ENCODE data around the gene ENG. TPM values are rescaled to one million over a fixed set of nuclear protein-coding genes. Genes with fewer than 3 reads are reported as not detected.

The ENG gene
- polyA plus RNA-seq, 2 of the 4 experiments (the other 2 are of a cell fraction) = 0.08 TPM; not detected in 1

DNA sequence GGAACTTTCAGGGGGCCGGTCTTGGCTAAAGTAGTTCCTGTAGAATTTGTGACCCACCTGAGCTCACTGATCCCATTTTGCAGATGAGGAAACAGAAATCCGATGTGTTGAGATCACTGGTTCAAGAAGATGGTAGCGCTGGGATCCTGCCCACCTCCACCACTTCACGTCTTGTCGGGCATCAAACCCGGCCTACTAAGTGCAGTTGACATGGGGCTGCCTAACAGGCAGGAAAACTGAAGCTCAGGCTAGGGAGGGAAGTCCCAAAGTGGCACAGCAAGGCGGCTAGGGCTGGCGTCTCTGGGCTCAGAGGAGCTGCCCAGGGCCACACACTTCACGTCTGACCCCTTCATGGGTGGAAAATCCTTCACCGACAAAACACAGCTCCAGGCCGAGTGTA is 502 bp upstream of the ENG start (continued):
- no peak for TF ChIP-seq ZSCAN20 (CRISPR knock-in tag; IDR thresholded peaks at IDR 0.05)
- no peak for TF ChIP-seq NFE2L2 (conservative IDR thresholded peaks at IDR 0.05; ENCODE audit: low read length)
- TF ChIP-seq SREBF2 (IDR thresholded peaks at IDR 0.05) = no peak
- TF ChIP-seq RAD21 (conservative IDR thresholded peaks at IDR 0.05 in 1 of 2, IDR thresholded peaks at IDR 0.05 in 1 of 2) = no peak
- TF ChIP-seq CHD4 (IDR thresholded peaks at IDR 0.05; ENCODE audit: borderline replicate concordance) = no peak
- no peak for TF ChIP-seq FOSL2 (IDR thresholded peaks at IDR 0.05)
- no peak for TF ChIP-seq FOSL2 (CRISPR knock-in tag; IDR thresholded peaks at IDR 0.05)

DNA sequence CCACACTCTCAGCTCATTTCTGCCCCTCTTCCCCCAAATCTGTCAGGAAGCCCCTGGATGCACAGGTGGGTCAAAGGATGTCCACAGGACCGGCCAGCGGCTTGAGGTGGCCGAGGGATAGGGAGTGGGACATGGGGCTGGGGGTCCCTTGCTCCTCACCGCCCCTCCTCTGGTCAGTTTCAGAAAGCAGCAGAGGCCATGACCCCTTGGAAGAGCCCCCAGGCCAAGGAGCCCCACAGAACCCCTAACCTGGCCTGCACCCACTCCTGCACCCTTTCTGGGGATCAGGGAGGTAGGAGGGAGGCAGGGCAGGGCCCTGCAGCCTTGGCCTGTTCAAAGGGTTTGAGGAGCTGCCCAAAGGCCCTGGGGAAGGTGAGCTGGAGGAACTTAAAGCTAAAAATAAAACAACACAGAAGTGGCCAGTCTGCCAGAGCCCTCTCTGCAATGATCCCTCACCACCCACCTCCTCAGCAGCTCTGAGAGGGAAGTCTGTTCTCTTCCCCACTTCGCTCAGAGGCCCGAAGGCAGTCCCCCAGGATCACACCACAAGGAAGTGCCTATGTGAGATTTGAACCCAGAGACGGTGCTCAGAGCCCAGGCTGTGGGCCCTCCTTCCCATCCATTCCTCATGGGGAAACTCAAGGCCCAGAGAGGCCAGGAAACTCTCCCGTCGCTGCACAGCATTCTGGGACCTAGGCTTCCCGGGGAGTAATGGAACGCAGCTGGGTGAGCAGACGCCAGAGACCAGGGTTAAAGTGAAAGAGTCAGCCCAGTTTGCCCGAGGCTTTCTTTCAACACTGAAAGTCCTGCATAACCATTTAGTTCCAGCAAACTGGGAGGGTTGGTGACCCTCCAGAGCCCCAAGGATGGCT is 910 bp downstream of the ENG start:
- TF ChIP-seq, protein P1, sequence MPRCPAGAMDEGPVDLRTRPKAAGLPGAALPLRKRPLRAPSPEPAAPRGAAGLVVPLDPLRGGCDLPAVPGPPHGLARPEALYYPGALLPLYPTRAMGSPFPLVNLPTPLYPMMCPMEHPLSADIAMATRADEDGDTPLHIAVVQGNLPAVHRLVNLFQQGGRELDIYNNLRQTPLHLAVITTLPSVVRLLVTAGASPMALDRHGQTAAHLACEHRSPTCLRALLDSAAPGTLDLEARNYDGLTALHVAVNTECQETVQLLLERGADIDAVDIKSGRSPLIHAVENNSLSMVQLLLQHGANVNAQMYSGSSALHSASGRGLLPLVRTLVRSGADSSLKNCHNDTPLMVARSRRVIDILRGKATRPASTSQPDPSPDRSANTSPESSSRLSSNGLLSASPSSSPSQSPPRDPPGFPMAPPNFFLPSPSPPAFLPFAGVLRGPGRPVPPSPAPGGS (IDR thresholded peaks at IDR 0.05) = no peak
- TF ChIP-seq RCOR1 (IDR thresholded peaks at IDR 0.05; ENCODE audit: low read depth, low read length) = no peak
- ATAC-seq (no peak), DNase-seq (ENCODE audit: low read depth in 1 of 2, low spot score in 1 of 2) (no peak), FAIRE-seq (no peak)
- Histone ChIP-seq H3K4me3 (no peak overlapping the region), H3K27ac (no peak overlapping the region), H3K9me3 (peaks cover 15% of the 10 kb centered on the region), H3K4me2 (no peak overlapping the region), H3K4me1 (no peaks in the 10 kb centered on the region; the same call in 2 of the 3 replicates)
- ChIA-PET POLR2A (no interaction called here), CTCF (interaction anchor here (0.8 to 6.1 kb wide), 8 partner anchors 8 to 150 kb away, joined by 3 to 59 read pairs (median 4); no protein-coding TSS in a partner anchor)
- WGBS (ENCODE audit: missing lambda C conversion rate) = 73% methylated on average over 13 of the region's 13 CpGs

DNA sequence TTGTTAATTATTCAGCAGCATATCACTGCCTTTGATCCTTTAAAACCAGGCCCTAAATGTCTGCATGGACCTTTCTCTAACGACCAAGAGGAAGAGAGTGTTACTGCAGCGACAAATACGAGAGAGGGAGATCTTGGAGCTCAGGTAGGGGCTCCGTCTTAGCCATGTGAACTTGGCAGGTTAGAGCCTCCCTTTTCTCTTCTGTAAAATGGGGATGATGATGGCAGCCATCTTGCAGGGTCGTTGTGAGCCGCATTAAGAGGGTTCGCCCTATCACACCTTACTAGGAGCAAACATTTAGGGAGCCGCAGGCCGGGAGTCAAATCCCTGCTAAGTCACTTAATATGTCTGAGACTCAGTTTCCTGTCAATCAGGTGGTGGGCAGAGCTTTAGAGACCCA is 1.6 kb downstream of the ENG start:
- Histone ChIP-seq H3K4me3 (no peak overlapping the region), H3K9me3 (peaks cover 18% of the 10 kb centered on the region), H3K4me2 (no peak overlapping the region), H3K27ac (no peak overlapping the region), H3K4me1 (no peaks in the 10 kb centered on the region)
- CTCF ChIA-PET = interaction anchor here (0.8 to 6.1 kb wide), 8 partner anchors 8 to 149 kb away, joined by 3 to 59 read pairs (median 4); no protein-coding TSS in a partner anchor
- no peak for DNase-seq (ENCODE audit: low read depth in 1 of 2, low spot score in 1 of 2)
- WGBS (ENCODE audit: missing lambda C conversion rate) = 76% methylated on average over 9 of the region's 9 CpGs
- no peak for TF ChIP-seq RARB (CRISPR knock-in tag; IDR thresholded peaks at IDR 0.05)
- TF ChIP-seq, protein P2, sequence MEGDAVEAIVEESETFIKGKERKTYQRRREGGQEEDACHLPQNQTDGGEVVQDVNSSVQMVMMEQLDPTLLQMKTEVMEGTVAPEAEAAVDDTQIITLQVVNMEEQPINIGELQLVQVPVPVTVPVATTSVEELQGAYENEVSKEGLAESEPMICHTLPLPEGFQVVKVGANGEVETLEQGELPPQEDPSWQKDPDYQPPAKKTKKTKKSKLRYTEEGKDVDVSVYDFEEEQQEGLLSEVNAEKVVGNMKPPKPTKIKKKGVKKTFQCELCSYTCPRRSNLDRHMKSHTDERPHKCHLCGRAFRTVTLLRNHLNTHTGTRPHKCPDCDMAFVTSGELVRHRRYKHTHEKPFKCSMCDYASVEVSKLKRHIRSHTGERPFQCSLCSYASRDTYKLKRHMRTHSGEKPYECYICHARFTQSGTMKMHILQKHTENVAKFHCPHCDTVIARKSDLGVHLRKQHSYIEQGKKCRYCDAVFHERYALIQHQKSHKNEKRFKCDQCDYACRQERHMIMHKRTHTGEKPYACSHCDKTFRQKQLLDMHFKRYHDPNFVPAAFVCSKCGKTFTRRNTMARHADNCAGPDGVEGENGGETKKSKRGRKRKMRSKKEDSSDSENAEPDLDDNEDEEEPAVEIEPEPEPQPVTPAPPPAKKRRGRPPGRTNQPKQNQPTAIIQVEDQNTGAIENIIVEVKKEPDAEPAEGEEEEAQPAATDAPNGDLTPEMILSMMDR (IDR thresholded peaks at IDR 0.05) = no peak
- TF ChIP-seq GATA3 (IDR thresholded peaks at IDR 0.05; ENCODE audit: borderline replicate concordance) = no peak
- no peak for TF ChIP-seq NFE2L2 (conservative IDR thresholded peaks at IDR 0.05; ENCODE audit: low read length)
- no peak for TF ChIP-seq HEYL (CRISPR knock-in tag; IDR thresholded peaks at IDR 0.05)
- no peak for TF ChIP-seq CBX8 (IDR thresholded peaks at IDR 0.05)
- no peak for TF ChIP-seq BHLHE40 (IDR thresholded peaks at IDR 0.05; ENCODE audit: low read depth, low read length)
- TF ChIP-seq TP53 (CRISPR knock-in tag; IDR thresholded peaks at IDR 0.05) = no peak
- TF ChIP-seq CHD4 (IDR thresholded peaks at IDR 0.05; ENCODE audit: borderline replicate concordance) = no peak
- TF ChIP-seq CEBPB (IDR thresholded peaks at IDR 0.05) = no peak
- no peak for TF ChIP-seq FOSL2 (IDR thresholded peaks at IDR 0.05)
- no peak for TF ChIP-seq FOSL2 (CRISPR knock-in tag; IDR thresholded peaks at IDR 0.05)
- no peak for TF ChIP-seq RNF2 (IDR thresholded peaks at IDR 0.05; ENCODE audit: borderline replicate concordance, low read depth)
- no peak for TF ChIP-seq SMC3 (IDR thresholded peaks at IDR 0.05)
- TF ChIP-seq NR3C1 (IDR thresholded peaks at IDR 0.05) = no peak
- TF ChIP-seq RCOR1 (IDR thresholded peaks at IDR 0.05; ENCODE audit: low read depth, low read length) = no peak
- POLR2A ChIA-PET = no interaction called here
- ATAC-seq = no peak
- no peak for FAIRE-seq
